HCT116 (cell line): ENCODE data around the gene FAXC. TPM values are rescaled to one million over a fixed set of nuclear protein-coding genes. Genes with fewer than 3 reads are reported as not detected.

Experiments
- ATAC-seq: fragments of 200-7000 bp; cut with Tn5 transposase; 2 replicates; pipeline ENCODE4 v1.9.1; 2020; ENCODE audit warnings: mild to moderate bottlenecking, moderate library complexity
- BruUV-seq: library from RNA; stranded (reverse); fragments of 400-500 nt; replicated peaks from 2 replicates; lab custom pipeline; 2021; lab: Mats Ljungman, UMichigan
- CTCF ChIA-PET: fragments of 300-600 bp; sonication (Branson Sonifier 250); formaldehyde crosslinking; loops from one replicate; lab custom pipeline; 2021; ENCODE audit warnings: antibody characterized with exemption; lab: Charles Lee
- POLR2A ChIA-PET: fragments of 300-600, 350-600 bp; sonication (Branson Sonifier 250); formaldehyde crosslinking; loops from one replicate; lab custom pipeline; 2021; ENCODE audit warnings: antibody characterized with exemption; lab: Charles Lee
- RAD21 ChIA-PET, 2 experiments: fragments of 300-600 bp; sonication (Branson Sonifier 250); formaldehyde crosslinking; loops; one replicate each; lab custom pipeline; 2023; ENCODE audit warnings: low total read pairs in 2 of 2; ENCODE audit not compliant: uncharacterized antibody in 2 of 2, unreplicated experiment in 2 of 2, low non-redundant PET in 1 of 2; lab: Charles Lee
- DNase-seq: peaks from one replicate; pipeline ENCODE4 v3.0.0-alpha.2; 2010; ENCODE audit warnings: low read depth, low spot score
- H2AFZ ChIP-seq: fragments of 200-600 bp; shearing (Covaris generic), sonication (generic); 2 replicates; pipeline ENCODE4 v1.6.1; 2017; ENCODE audit warnings: low read depth, mixed run types, mixed read lengths, antibody characterized with exemption, low read length; ENCODE audit not compliant: poor library complexity, severe bottlenecking
- H3K27ac ChIP-seq: 2 replicates; pipeline ENCODE4 v1.5.1; 2012; ENCODE audit warnings: low read depth, low read length
- H3K27me3 ChIP-seq: fragments of 200-600 bp; sonication (generic); 2 replicates; pipeline ENCODE4 v1.6.1; 2016; ENCODE audit warnings: mixed run types, low read length, mixed read lengths; ENCODE audit not compliant: insufficient read depth
- H3K36me3 ChIP-seq, 2 experiments: fragments of 200-500 bp in 1 of 2; fragments of 200-600 bp in 1 of 2; sonication (Bioruptor generic) in 1 of 2; sonication (generic) in 1 of 2; 2 replicates each; pipeline versions ENCODE4 v1.5.1 to v1.6.1; 2014 to 2016; ENCODE audit warnings: low read length in 2 of 2, inconsistent platforms in 1 of 2, mixed read lengths in 1 of 2, mixed run types in 1 of 2; ENCODE audit not compliant: insufficient read depth in 2 of 2, control insufficient read depth in 1 of 2
- H3K4me1 ChIP-seq, 2 experiments: fragments of 200-600 bp in 1 of 2; sonication (generic) in 1 of 2; 2 replicates each; pipeline versions ENCODE4 v1.5.1 to v1.6.1; 2012 to 2017; ENCODE audit warnings: low read length in 2 of 2, inconsistent platforms in 1 of 2, mild to moderate bottlenecking in 1 of 2, mixed read lengths in 1 of 2, mixed run types in 1 of 2, moderate library complexity in 1 of 2; ENCODE audit not compliant: insufficient read depth in 2 of 2, control insufficient read depth in 1 of 2
- H3K4me2 ChIP-seq: fragments of 200-600 bp; sonication (generic); 2 replicates; pipeline ENCODE4 v1.6.1; 2017; ENCODE audit warnings: mixed run types, low read length, mixed read lengths
- H3K4me3 ChIP-seq, 2 experiments: fragments of 200-600 bp in 1 of 2; sonication (generic) in 1 of 2; replicated peaks in 1 of 2; 2 replicates each; pipeline ENCODE4 v1.5.1; 2011 to 2016; ENCODE audit warnings: low read length in 2 of 2, control low read depth in 1 of 2, low read depth in 1 of 2, mild to moderate bottlenecking in 1 of 2, mixed read lengths in 1 of 2, mixed run types in 1 of 2
- H3K79me2 ChIP-seq: fragments of 200-600 bp; sonication (generic); 2 replicates; pipeline ENCODE4 v1.6.1; 2017; ENCODE audit warnings: mild to moderate bottlenecking, mixed run types, low read length, moderate library complexity, mixed read lengths; ENCODE audit not compliant: insufficient read depth
- H3K9ac ChIP-seq: fragments of 200-600 bp; sonication (generic); 2 replicates; pipeline ENCODE4 v1.6.1; 2016; ENCODE audit warnings: low read length, mixed read lengths
- H3K9me2 ChIP-seq: fragments of 200-600 bp; sonication (generic), shearing (Covaris generic); 2 replicates; pipeline ENCODE4 v1.6.1; 2017; ENCODE audit warnings: mixed run types, mild to moderate bottlenecking, moderate library complexity; ENCODE audit not compliant: insufficient read depth
- H3K9me3 ChIP-seq, 2 experiments: fragments of 200-500 bp in 1 of 2; fragments of 200-600 bp in 1 of 2; sonication (Bioruptor generic) in 1 of 2; sonication (generic) in 1 of 2; 2 replicates each; pipeline ENCODE4 v1.6.1; 2014 to 2017; ENCODE audit warnings: low read length in 2 of 2, mixed read lengths in 2 of 2, inconsistent platforms in 1 of 2, low read depth in 1 of 2, mild to moderate bottlenecking in 1 of 2, mixed run types in 1 of 2, moderate library complexity in 1 of 2; ENCODE audit not compliant: control insufficient read depth in 1 of 2, insufficient read depth in 1 of 2
- H4K20me1 ChIP-seq: fragments of 200-600 bp; sonication (generic), shearing (Covaris generic); 2 replicates; pipeline ENCODE4 v1.6.1; 2017; ENCODE audit warnings: mixed run types, mild to moderate bottlenecking, moderate library complexity; ENCODE audit not compliant: insufficient read depth
- CBX3 ChIP-seq: IDR thresholded peaks from 2 replicates; pipeline ENCODE4 v1.6.1; 2012; ENCODE audit warnings: low read depth
- CEBPB ChIP-seq: IDR thresholded peaks from 2 replicates; pipeline ENCODE4 v1.6.1; 2012; ENCODE audit warnings: low read depth
- EGR1 ChIP-seq: IDR thresholded peaks from 2 replicates; pipeline ENCODE4 v1.6.1; 2012; ENCODE audit warnings: low read depth
- ELF1 ChIP-seq: IDR thresholded peaks from 2 replicates; pipeline ENCODE4 v1.6.1; 2012; ENCODE audit warnings: low read depth, borderline replicate concordance
- EZH2phosphoT487 ChIP-seq: fragments of 200-600 bp; IDR thresholded peaks from 2 replicates; pipeline ENCODE4 v1.6.1; 2018; ENCODE audit warnings: antibody characterized with exemption, borderline replicate concordance
- FOSL1 ChIP-seq: IDR thresholded peaks from 2 replicates; pipeline ENCODE4 v1.6.1; 2012; ENCODE audit warnings: low read depth
- JUND ChIP-seq: IDR thresholded peaks from 2 replicates; pipeline ENCODE4 v1.6.1; 2012
- POLR2A ChIP-seq: IDR thresholded peaks from 2 replicates; pipeline ENCODE4 v1.7.0; 2011; ENCODE audit warnings: borderline replicate concordance; ENCODE audit not compliant: insufficient read depth, insufficient read length; ENCODE audit errors: extremely low read depth
- RAD21 ChIP-seq: IDR thresholded peaks from 2 replicates; pipeline ENCODE4 v1.6.1; 2012; ENCODE audit warnings: low read depth, mild to moderate bottlenecking
- SIN3A ChIP-seq: IDR thresholded peaks from 2 replicates; pipeline ENCODE4 v1.6.1; 2012; ENCODE audit warnings: low read depth
- SRF ChIP-seq: IDR thresholded peaks from 2 replicates; pipeline ENCODE4 v1.6.1; 2012; ENCODE audit warnings: low read depth
- TCF7L2 ChIP-seq: IDR thresholded peaks from 2 replicates; pipeline ENCODE4 v1.7.0; 2011; ENCODE audit warnings: borderline replicate concordance, inconsistent platforms; ENCODE audit not compliant: insufficient read depth, insufficient read length; ENCODE audit errors: extremely low read depth
- ZFX ChIP-seq: fragments of 450-650 bp; IDR thresholded peaks from 2 replicates; pipeline ENCODE4 v1.6.1; 2017
- ZNF274 ChIP-seq: fragments of 200-500 bp; sonication (Bioruptor generic); IDR thresholded peaks from 2 replicates; pipeline ENCODE4 v1.6.1; 2014; ENCODE audit warnings: mild to moderate bottlenecking, low read depth, low read length, inconsistent platforms
- intact Hi-C: fragments of 100-400 bp; cut with micrococcal nuclease; formaldehyde crosslinking; loops from 2 replicates; pipeline ENCODE4 v1.10.0; 2022
- total RNA-seq: library from RNA; stranded (reverse); gene quantifications from one replicate; pipeline ENCODE4 v1.2.1, GENCODE V29; 2021; ENCODE audit not compliant: unreplicated experiment
- TF ChIP-seq, protein P1 (sequence below): IDR thresholded peaks from 2 replicates; pipeline ENCODE4 v1.6.1; 2012
- TF ChIP-seq, protein P2 (sequence below), 3 experiments: fragments of 200-600 bp in 1 of 3; sonication (generic) in 1 of 3; IDR thresholded peaks in 2 of 3; conservative IDR thresholded peaks in 1 of 3; 2 replicates each; pipeline ENCODE4 v1.5.1; 2012 to 2017; ENCODE audit warnings: low read depth in 2 of 3, low read length in 2 of 3, antibody characterized with exemption in 1 of 3, borderline replicate concordance in 1 of 3, control low read depth in 1 of 3, mild to moderate bottlenecking in 1 of 3, mixed read lengths in 1 of 3, mixed run types in 1 of 3, moderate library complexity in 1 of 3; ENCODE audit not compliant: insufficient read depth in 1 of 3
- TF ChIP-seq, protein P3 (sequence below): IDR thresholded peaks from 2 replicates; pipeline ENCODE4 v1.6.1; 2012; ENCODE audit warnings: low read depth
- TF ChIP-seq, protein P4 (sequence below): IDR thresholded peaks from 2 replicates; pipeline ENCODE4 v1.6.1; 2012
- TF ChIP-seq, protein P5 (sequence below): IDR thresholded peaks from 2 replicates; pipeline ENCODE4 v1.6.1; 2011; ENCODE audit warnings: mild to moderate bottlenecking, low read length, moderate library complexity; ENCODE audit not compliant: insufficient replicate concordance; ENCODE audit errors: extremely low read depth

FAXC gene
- total RNA-seq, 1 experiment from 2014 or later = 4.7 TPM

DNA sequence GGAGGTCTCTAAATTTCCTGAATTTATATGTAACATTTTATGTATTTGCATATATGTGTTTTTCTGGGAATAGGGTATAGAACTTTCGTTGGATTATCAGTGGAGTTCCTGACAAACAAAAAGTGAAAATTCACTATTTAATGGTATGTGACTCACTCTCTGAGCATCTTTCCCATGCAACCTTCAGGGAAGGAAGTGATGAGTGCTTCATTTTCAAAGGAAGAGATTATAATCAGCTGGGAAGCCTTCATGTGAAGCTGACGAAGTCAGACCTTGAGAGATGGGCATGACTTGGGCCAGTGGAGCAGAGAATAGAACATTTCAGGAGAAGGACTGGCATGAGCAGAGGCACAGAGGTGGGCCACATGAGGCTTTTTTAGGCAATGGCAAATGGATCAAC, 72.7 kb downstream of the FAXC start:
- Histone ChIP-seq H3K9me3 (no peaks in the 10 kb centered on the region), H3K9me2 (no peaks in the 10 kb centered on the region), H2AFZ (no peak overlapping the region), H3K27me3 (no peaks in the 10 kb centered on the region), H3K79me2 (no peaks in the 10 kb centered on the region), H3K9ac (no peak overlapping the region), H3K4me3 (no peak overlapping the region), H3K27ac (no peak overlapping the region), H3K36me3 (no peaks in the 10 kb centered on the region), H3K4me2 (no peak overlapping the region), H4K20me1 (no peaks in the 10 kb centered on the region), H3K4me1 (no peaks in the 10 kb centered on the region)
- no peak for DNase-seq
- RAD21 ChIA-PET = no interaction called here
- ATAC-seq = no peak
- TF ChIP-seq RAD21 = no peak
- TF ChIP-seq EGR1 = no peak
- no peak for TF ChIP-seq ELF1
- TF ChIP-seq POLR2A = no peak
- TF ChIP-seq TCF7L2 = no peak
- no peak for TF ChIP-seq CEBPB
- TF ChIP-seq, protein P1, sequence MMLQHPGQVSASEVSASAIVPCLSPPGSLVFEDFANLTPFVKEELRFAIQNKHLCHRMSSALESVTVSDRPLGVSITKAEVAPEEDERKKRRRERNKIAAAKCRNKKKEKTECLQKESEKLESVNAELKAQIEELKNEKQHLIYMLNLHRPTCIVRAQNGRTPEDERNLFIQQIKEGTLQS = no peak
- no peak for TF ChIP-seq SRF
- TF ChIP-seq, protein P2, sequence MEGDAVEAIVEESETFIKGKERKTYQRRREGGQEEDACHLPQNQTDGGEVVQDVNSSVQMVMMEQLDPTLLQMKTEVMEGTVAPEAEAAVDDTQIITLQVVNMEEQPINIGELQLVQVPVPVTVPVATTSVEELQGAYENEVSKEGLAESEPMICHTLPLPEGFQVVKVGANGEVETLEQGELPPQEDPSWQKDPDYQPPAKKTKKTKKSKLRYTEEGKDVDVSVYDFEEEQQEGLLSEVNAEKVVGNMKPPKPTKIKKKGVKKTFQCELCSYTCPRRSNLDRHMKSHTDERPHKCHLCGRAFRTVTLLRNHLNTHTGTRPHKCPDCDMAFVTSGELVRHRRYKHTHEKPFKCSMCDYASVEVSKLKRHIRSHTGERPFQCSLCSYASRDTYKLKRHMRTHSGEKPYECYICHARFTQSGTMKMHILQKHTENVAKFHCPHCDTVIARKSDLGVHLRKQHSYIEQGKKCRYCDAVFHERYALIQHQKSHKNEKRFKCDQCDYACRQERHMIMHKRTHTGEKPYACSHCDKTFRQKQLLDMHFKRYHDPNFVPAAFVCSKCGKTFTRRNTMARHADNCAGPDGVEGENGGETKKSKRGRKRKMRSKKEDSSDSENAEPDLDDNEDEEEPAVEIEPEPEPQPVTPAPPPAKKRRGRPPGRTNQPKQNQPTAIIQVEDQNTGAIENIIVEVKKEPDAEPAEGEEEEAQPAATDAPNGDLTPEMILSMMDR (IDR thresholded peaks at IDR 0.05 in 2 of 3, conservative IDR thresholded peaks at IDR 0.05 in 1 of 3; ENCODE audit: borderline replicate concordance in 1 of 3, insufficient read depth in 1 of 3, low read depth in 2 of 3, low read length in 2 of 3) = no peak
- TF ChIP-seq, protein P3, sequence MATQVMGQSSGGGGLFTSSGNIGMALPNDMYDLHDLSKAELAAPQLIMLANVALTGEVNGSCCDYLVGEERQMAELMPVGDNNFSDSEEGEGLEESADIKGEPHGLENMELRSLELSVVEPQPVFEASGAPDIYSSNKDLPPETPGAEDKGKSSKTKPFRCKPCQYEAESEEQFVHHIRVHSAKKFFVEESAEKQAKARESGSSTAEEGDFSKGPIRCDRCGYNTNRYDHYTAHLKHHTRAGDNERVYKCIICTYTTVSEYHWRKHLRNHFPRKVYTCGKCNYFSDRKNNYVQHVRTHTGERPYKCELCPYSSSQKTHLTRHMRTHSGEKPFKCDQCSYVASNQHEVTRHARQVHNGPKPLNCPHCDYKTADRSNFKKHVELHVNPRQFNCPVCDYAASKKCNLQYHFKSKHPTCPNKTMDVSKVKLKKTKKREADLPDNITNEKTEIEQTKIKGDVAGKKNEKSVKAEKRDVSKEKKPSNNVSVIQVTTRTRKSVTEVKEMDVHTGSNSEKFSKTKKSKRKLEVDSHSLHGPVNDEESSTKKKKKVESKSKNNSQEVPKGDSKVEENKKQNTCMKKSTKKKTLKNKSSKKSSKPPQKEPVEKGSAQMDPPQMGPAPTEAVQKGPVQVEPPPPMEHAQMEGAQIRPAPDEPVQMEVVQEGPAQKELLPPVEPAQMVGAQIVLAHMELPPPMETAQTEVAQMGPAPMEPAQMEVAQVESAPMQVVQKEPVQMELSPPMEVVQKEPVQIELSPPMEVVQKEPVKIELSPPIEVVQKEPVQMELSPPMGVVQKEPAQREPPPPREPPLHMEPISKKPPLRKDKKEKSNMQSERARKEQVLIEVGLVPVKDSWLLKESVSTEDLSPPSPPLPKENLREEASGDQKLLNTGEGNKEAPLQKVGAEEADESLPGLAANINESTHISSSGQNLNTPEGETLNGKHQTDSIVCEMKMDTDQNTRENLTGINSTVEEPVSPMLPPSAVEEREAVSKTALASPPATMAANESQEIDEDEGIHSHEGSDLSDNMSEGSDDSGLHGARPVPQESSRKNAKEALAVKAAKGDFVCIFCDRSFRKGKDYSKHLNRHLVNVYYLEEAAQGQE = no peak
- no peak for TF ChIP-seq FOSL1
- no peak for TF ChIP-seq SIN3A
- no peak for TF ChIP-seq ZFX
- no peak for TF ChIP-seq ZNF274
- TF ChIP-seq, protein P4, sequence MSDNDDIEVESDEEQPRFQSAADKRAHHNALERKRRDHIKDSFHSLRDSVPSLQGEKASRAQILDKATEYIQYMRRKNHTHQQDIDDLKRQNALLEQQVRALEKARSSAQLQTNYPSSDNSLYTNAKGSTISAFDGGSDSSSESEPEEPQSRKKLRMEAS = no peak
- TF ChIP-seq EZH2phosphoT487 = no peak
- TF ChIP-seq JUND = no peak
- TF ChIP-seq CBX3 = no peak
- TF ChIP-seq, protein P5, sequence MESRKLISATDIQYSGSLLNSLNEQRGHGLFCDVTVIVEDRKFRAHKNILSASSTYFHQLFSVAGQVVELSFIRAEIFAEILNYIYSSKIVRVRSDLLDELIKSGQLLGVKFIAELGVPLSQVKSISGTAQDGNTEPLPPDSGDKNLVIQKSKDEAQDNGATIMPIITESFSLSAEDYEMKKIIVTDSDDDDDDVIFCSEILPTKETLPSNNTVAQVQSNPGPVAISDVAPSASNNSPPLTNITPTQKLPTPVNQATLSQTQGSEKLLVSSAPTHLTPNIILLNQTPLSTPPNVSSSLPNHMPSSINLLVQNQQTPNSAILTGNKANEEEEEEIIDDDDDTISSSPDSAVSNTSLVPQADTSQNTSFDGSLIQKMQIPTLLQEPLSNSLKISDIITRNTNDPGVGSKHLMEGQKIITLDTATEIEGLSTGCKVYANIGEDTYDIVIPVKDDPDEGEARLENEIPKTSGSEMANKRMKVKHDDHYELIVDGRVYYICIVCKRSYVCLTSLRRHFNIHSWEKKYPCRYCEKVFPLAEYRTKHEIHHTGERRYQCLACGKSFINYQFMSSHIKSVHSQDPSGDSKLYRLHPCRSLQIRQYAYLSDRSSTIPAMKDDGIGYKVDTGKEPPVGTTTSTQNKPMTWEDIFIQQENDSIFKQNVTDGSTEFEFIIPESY = no peak
- BruUV-seq = no TSS peak
- CTCF ChIA-PET = no interaction called here
- POLR2A ChIA-PET = no interaction called here
- intact Hi-C loops = no loop called here
